Fibroblast of villous mesenchyme (primary cell): ENCODE data around the gene HPCAL1. TPM values are rescaled to one million over a fixed set of nuclear protein-coding genes. Genes with fewer than 3 reads are reported as not detected.

Experiments
- DNase-seq: peaks from one replicate; pipeline ENCODE4 v3.0.0-alpha.2; 2010; ENCODE audit warnings: low read depth
- H3K4me3 ChIP-seq: 2 replicates; pipeline ENCODE4 v1.5.1; 2011; ENCODE audit warnings: low read depth, mild to moderate bottlenecking, low read length
- total RNA-seq: library from RNA; depleted of rRNA; stranded (reverse); fragments of >200 nt; gene quantifications from 2 replicates; pipeline ENCODE4 v1.2.3, GENCODE V29; 2012
- TF ChIP-seq, protein P1 (sequence below): IDR thresholded peaks from 2 replicates; pipeline ENCODE4 v1.5.1; 2012; ENCODE audit warnings: low read depth, mild to moderate bottlenecking, low read length; ENCODE audit not compliant: insufficient read depth

HPCAL1 gene
- total RNA-seq, 1 donor = 60.0 TPM

DNA sequence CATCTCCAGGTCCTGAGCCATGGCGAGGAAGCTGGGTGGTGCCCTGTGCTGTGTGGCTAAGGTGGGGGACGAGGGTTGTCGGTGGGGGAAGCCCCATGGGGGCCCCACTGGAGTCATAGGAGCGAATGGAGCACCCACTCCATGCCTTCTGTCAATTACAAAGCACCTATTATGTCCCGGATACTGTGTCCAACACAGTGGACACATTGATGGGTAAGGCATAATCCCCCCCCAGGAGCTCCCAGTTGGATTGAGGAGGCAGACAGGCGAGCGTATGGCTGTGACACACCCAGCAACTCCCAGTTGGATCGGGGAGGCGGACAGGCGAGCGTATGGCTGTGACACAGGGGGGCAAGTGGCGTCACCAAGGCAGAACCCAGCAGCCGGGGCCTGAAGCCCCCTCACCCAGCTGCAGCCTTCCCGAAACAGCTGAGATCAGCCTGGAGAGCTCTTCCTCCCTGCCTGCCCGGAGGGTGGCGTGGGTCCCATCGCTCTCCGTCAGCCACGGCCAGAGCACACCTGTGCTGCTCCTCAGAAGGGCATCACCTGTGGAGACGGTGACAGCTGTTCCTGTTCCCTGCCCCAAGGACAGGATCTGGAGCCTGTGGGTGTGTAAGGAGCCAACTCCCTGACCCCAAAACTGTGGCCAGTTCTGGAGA, 69.6 kb downstream of the HPCAL1 start:
- TF ChIP-seq, protein P1, sequence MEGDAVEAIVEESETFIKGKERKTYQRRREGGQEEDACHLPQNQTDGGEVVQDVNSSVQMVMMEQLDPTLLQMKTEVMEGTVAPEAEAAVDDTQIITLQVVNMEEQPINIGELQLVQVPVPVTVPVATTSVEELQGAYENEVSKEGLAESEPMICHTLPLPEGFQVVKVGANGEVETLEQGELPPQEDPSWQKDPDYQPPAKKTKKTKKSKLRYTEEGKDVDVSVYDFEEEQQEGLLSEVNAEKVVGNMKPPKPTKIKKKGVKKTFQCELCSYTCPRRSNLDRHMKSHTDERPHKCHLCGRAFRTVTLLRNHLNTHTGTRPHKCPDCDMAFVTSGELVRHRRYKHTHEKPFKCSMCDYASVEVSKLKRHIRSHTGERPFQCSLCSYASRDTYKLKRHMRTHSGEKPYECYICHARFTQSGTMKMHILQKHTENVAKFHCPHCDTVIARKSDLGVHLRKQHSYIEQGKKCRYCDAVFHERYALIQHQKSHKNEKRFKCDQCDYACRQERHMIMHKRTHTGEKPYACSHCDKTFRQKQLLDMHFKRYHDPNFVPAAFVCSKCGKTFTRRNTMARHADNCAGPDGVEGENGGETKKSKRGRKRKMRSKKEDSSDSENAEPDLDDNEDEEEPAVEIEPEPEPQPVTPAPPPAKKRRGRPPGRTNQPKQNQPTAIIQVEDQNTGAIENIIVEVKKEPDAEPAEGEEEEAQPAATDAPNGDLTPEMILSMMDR = no peak
- no peak overlapping the region for H3K4me3 ChIP-seq
- no peak for DNase-seq

DNA sequence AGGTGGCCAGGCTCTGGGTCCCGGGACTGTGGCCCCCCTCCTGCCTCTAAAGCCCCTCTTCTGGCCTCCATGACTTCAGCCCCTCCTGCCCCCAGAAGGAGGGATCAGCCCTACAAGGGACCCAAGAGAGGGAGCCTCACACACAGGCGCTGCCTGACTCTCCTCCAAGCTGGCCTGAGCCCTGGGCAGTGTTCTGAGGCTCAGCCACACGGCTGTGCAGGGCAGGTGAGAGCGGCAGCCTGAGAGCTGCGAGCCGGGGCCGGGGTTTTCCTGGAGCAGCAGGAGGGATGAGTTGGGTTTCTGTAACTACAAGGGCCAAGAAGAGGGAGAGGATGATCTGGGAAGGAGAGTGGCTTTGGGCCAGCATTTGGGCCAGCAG, 70.1 kb downstream of the HPCAL1 start:
- no peak overlapping the region for H3K4me3 ChIP-seq
- TF ChIP-seq, protein P1 = no peak
- DNase-seq = no peak

DNA sequence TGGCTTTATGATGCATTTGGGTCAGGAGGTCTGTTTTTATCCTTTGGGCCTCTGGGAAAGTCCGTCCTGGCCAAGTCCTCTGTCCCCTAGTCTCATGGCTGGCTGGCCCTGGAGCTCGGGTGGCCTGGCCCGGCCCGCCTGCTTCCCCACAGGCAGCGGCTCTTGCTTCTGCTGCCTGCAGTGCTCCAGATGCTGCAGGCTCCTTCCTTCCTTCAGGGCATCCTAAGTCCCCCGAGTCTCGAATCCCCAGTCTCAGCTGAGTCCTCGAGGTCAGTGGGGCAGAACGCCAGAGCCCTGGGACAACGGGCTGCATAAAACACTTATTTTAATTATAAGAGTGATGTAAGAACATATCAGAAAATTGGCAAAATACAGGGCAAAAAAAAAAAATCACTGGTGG, 71.2 kb downstream of the HPCAL1 start:
- no peak for DNase-seq
- H3K4me3 ChIP-seq = no peak overlapping the region
- TF ChIP-seq, protein P1 = no peak

DNA sequence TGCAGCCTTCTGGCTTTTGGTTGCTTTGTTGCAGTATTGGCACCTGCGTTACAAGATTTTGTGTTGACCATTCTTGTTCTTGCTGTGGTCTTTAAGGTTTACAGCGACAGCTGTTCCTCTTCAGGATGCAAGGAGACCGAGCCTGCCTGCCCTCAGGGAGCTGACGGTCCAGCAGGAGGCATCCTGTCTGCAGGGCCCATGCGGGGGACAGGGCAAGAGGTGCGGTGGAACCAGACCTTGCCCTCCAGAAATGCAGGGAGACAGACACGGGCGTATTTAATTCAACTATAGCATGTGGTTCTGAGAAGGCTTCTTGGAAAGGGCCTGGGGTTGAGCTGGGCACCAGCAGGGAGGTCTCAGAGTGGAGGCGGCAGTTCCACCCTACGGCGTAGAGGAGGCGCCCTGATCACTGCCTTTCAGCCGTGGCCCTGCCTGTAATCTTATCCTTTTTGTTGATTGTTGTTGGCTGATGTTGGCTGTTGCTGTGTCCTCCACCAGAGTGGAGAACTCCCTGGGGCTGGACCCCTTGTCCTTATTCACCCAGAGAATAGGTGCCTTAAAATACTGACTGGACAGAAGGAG, 71.7 kb downstream of the HPCAL1 start:
- TF ChIP-seq, protein P1 = no peak
- no peak for DNase-seq
- no peak overlapping the region for H3K4me3 ChIP-seq

DNA sequence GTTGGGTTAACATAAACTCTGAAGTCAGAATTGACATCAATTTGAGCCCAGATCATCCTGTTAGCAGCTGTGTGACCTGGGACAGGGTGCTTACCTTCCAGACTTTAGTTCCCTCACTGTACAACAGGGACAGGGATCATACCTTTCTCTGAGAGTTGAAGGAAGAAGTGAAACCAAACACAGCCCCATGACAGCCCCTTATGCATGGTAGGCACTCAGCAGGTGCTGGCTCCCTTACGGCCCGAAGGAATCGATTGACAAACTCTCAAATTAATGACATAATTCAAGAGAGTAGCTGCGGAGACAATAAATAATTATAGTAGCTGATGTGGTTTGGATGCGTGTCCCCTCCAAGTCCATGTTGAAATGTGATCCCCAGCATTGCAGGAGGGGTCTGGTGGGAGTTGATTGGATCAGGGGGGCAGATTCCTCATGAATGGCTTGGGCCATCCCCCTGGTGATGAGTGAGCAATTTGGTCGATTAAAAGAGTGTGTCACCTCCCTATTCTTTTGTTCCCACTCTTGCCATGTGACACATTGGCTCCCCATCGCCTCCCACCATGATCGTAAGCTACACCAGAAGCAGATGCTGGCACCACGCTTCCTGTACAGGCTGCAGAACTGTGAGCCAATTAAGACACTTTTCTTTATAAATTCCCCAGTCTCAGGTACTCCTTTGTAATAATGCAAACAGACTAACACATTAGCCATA, 73.0 kb downstream of the HPCAL1 start:
- no peak overlapping the region for H3K4me3 ChIP-seq
- TF ChIP-seq, protein P1 = no peak

DNA sequence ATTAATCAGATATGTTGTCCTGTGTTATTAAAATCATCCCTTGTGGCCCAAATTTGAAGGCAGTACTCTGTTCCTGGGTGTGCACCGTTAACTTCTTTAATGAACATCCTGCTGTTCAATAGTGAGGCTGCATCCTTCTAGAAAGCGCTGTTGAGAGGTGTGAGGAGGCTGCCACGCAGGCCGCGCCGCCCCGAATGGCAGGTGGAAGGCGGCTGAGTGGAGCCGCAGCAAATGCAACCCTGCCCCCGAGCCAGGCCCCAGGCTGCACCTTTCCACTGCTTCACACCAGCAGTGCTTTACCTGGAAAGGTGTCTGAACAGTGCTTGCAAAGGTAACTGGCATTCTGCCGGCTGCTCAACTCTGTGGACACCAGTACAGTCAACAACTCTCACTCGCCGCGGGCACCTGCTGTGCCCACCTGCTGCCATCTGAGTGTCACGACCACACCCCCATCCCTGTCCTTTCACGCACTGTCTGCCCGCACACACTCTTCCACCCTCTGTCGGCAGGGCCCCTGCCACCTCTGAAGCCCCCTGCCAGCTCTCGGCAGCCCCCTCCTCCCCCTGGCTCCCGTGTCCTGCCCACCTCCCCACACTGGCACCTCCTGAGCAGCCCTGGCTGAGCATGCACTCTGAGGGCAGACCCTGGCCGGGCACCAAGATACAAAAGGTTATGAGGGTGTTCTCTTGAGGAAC, 74.5 kb downstream of the HPCAL1 start:
- H3K4me3 ChIP-seq = no peak overlapping the region
- DNase-seq = no peak
- TF ChIP-seq, protein P1 = no peak

More for the DNA sequence above, 73.0 kb downstream of the HPCAL1 start:
- DNase-seq = no peak
